Esophagus squamous epithelium (tissue), 4 donors: Measurements from ENCODE around the gene MATN3.

Experiments
- POLR2A ChIP-seq, 4 donors: fragments of 450-650 bp; IDR thresholded peaks; one replicate each; pipeline ENCODE4 v1.6.1; 2017; ENCODE audit warnings: antibody characterized with exemption in 4 of 4, mild to moderate bottlenecking in 4 of 4, moderate library complexity in 3 of 4
- TF ChIP-seq, protein P1 (sequence below), 6 experiments: fragments of 450-650 bp in 4 of 6; fragments of 200-600 bp in 2 of 6; sonication (generic) in 2 of 6; IDR thresholded peaks; one replicate each; pipeline ENCODE4 v1.5.1; 2016 to 2019; ENCODE audit warnings: antibody characterized with exemption in 6 of 6, mild to moderate bottlenecking in 4 of 6, moderate library complexity in 4 of 6

DNA sequence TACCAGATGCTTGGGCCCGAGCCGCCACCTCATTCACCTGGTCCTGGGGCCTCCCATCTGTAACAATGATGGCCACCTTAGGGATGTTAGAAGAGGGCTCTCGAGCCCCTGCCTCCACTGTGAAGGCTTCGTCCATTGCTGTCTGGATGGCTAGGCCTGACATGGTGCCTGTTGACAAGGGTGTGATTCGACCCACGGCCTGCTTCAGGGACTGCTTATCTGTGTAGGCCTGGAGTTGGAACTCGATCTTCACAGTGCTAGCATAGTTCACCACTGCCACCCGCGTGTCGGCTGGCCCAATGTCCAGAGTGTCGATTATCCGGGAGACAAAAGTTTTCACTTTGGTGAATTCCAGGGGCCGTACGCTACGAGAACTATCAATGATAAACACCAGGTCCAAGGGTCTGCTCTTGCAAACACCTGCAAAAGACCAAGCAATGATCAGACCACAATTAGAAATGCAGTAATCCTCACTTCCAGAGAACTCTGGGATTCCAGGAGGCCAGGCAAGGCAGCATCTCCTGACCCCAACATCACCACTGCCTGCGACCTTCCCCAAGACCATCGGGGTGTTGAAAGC is 6.5 kb downstream of the MATN3 start:
- TF ChIP-seq, protein P1, sequence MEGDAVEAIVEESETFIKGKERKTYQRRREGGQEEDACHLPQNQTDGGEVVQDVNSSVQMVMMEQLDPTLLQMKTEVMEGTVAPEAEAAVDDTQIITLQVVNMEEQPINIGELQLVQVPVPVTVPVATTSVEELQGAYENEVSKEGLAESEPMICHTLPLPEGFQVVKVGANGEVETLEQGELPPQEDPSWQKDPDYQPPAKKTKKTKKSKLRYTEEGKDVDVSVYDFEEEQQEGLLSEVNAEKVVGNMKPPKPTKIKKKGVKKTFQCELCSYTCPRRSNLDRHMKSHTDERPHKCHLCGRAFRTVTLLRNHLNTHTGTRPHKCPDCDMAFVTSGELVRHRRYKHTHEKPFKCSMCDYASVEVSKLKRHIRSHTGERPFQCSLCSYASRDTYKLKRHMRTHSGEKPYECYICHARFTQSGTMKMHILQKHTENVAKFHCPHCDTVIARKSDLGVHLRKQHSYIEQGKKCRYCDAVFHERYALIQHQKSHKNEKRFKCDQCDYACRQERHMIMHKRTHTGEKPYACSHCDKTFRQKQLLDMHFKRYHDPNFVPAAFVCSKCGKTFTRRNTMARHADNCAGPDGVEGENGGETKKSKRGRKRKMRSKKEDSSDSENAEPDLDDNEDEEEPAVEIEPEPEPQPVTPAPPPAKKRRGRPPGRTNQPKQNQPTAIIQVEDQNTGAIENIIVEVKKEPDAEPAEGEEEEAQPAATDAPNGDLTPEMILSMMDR (IDR thresholded peaks at IDR 0.05): no peak
- TF ChIP-seq POLR2A (IDR thresholded peaks at IDR 0.05): no peak
